Ovary (tissue), 9 donors: ENCODE data around the gene GPX4. TPM values are rescaled to one million over a fixed set of nuclear protein-coding genes. Genes with fewer than 3 reads are reported as not detected.

Experiments
- DNase-seq, 5 donors: peaks; one replicate each; pipeline ENCODE4 v3.0.0-alpha.2; 2019 to 2020
- H3K27ac ChIP-seq, 2 donors: fragments of 200-600 bp; one replicate each; pipeline versions ENCODE4 v1.5.1 to v1.8.0; 2019 to 2022
- H3K27me3 ChIP-seq: fragments of 200-600 bp; one replicate; pipeline ENCODE4 v1.8.0; 2022
- H3K36me3 ChIP-seq: fragments of 200-600 bp; sonication (generic); one replicate; pipeline ENCODE4 v1.5.1; 2019
- H3K4me1 ChIP-seq: one replicate; pipeline ENCODE4 v1.8.1; 2013; ENCODE audit warnings: mild to moderate bottlenecking, moderate library complexity; ENCODE audit not compliant: insufficient read depth
- H3K4me3 ChIP-seq: fragments of 200-600 bp; sonication (generic); one replicate; pipeline ENCODE4 v1.5.1; 2017
- H3K9me3 ChIP-seq, 2 donors: fragments of 200-600 bp in 1 of 2; sonication (generic) in 1 of 2; one replicate each; pipeline versions ENCODE4 v1.5.1 to v1.8.1; 2013 to 2019; ENCODE audit warnings: mild to moderate bottlenecking in 1 of 2, moderate library complexity in 1 of 2
- EP300 ChIP-seq: sonication (generic); formaldehyde crosslinking; IDR thresholded peaks from one replicate; pipeline ENCODE4 v1.6.1; 2017; ENCODE audit warnings: antibody characterized with exemption
- POLR2A ChIP-seq: fragments of 450-650 bp; IDR thresholded peaks from one replicate; pipeline ENCODE4 v1.6.1; 2017; ENCODE audit warnings: antibody characterized with exemption, mild to moderate bottlenecking, moderate library complexity
- WGBS, 3 donors: extraction: QIAGEN DNeasy Blood & Tissue Kit in 1 of 3; methylation state at CpG; one replicate each; pipeline versions ENCODE4 v1.1.5 to v1.1.7; 2013 to 2017; 5-methylcytosine and 5-hydroxymethylcytosine counted together
- intact Hi-C, 4 donors: fragments of 100-400 bp; cut with DNase I; formaldehyde crosslinking; loops; one replicate each; pipeline versions ENCODE4 v1.11.0 to v1.15.1; 2022 to 2023
- polyA plus RNA-seq, 2 donors: library from polyadenylated mRNA; stranded (reverse); fragments of 200-250 nt in 1 of 2; fragments of 350-450 nt in 1 of 2; fragmentation: Illumina TruSeq in 1 of 2; extraction: RNeasy Lipid Tissue Mini Kit (QIAGEN cat#74804) in 1 of 2; gene quantifications; one replicate each; pipeline ENCODE4 v1.2.3, GENCODE V29; 2013 to 2014
- total RNA-seq, 7 donors: library from RNA; depleted of rRNA in 2 of 7; stranded (reverse); fragments of >200 nt in 2 of 7; fragmentation: NEBNext Ultra II Directional in 3 of 7; extraction: Animal tissue kit (Norgen Biotek cat#: 25700) in 3 of 7; gene quantifications; one replicate each; pipeline versions ENCODE4 v1.1.0 to v1.2.4, GENCODE V29; 2016 to 2023
- TF ChIP-seq, protein P1 (sequence below), 3 donors: fragments of 450-650 bp in 2 of 3; fragments of 200-600 bp in 1 of 3; IDR thresholded peaks; one replicate each; pipeline versions ENCODE4 v1.5.1 to v1.8.0; 2016 to 2022; ENCODE audit warnings: antibody characterized with exemption in 3 of 3, mild to moderate bottlenecking in 1 of 3
- donor health status: DM: no; HTN: no; CAD: no; lungs with moderate emphysema.
- donor health status: DM: no; HTN: no; CAD: no.
- donor health status: Bipolar disorder and iron deficiency.
- donor health status: DM: yes; HTN: yes; CAD: no.
- donor health status: DM: no; HTN: no; CAD: no.
- donor health status: DM: yes; HTN: yes; CAD: no.

The GPX4 gene
- total and polyA plus RNA-seq, 9 donors: 189 to 450 (median 247) TPM

DNA sequence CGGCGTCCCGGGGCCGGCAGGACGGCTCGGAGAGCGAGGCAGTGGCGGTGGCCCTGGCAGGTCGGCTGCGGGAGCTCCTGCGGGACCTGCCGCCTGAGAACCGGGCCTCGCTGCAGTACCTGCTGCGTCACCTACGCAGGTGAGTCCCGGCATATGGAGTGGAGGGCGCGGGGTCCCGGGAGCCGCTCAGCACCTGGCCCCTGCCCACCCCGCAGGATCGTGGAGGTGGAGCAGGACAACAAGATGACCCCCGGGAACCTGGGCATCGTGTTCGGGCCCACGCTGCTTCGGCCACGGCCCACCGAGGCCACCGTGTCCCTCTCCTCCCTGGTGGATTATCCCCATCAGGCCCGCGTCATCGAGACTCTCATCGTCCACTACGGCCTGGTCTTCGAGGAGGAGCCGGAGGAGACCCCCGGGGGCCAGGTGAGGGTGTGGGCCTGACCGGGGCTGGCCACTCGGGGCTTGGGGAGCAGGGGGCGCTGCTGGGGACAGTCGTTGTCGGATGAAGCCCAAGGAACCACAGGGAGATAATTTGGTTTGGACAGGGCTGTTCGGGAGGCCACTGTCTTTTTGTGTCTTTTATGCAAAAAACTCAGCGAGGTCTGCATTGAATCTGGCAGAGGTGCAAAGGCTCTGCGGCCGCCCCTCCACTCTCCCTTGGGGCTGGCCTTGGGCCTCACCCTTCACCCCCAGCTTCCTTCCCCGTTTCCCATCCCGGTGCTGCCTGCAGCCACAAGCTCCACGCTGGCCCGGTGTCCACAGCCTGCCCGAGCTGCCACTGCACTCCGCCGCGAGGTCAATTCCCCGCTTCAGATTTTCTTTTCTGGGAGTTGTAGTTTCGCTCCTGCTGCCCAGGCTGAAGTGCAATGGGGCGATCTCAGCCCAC is 20.6 kb upstream of the GPX4 start:
- Histone ChIP-seq H3K27ac (no peak overlapping the region), H3K4me3 (no peak overlapping the region), H3K27me3 (no peaks in the 10 kb centered on the region), H3K9me3 (no peaks in the 10 kb centered on the region), H3K4me1 (peaks cover 4% of the 10 kb centered on the region), H3K36me3 (no peaks in the 10 kb centered on the region)
- WGBS, 3 donors: 73 to 83% (median 83%) methylated on average over 59 of the region's 59 CpGs
- no peak for DNase-seq
- no peak for TF ChIP-seq POLR2A
- TF ChIP-seq, protein P1, sequence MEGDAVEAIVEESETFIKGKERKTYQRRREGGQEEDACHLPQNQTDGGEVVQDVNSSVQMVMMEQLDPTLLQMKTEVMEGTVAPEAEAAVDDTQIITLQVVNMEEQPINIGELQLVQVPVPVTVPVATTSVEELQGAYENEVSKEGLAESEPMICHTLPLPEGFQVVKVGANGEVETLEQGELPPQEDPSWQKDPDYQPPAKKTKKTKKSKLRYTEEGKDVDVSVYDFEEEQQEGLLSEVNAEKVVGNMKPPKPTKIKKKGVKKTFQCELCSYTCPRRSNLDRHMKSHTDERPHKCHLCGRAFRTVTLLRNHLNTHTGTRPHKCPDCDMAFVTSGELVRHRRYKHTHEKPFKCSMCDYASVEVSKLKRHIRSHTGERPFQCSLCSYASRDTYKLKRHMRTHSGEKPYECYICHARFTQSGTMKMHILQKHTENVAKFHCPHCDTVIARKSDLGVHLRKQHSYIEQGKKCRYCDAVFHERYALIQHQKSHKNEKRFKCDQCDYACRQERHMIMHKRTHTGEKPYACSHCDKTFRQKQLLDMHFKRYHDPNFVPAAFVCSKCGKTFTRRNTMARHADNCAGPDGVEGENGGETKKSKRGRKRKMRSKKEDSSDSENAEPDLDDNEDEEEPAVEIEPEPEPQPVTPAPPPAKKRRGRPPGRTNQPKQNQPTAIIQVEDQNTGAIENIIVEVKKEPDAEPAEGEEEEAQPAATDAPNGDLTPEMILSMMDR (IDR thresholded peaks at IDR 0.05): no peak
- no peak for TF ChIP-seq EP300
- intact Hi-C loops: no loop called here

DNA sequence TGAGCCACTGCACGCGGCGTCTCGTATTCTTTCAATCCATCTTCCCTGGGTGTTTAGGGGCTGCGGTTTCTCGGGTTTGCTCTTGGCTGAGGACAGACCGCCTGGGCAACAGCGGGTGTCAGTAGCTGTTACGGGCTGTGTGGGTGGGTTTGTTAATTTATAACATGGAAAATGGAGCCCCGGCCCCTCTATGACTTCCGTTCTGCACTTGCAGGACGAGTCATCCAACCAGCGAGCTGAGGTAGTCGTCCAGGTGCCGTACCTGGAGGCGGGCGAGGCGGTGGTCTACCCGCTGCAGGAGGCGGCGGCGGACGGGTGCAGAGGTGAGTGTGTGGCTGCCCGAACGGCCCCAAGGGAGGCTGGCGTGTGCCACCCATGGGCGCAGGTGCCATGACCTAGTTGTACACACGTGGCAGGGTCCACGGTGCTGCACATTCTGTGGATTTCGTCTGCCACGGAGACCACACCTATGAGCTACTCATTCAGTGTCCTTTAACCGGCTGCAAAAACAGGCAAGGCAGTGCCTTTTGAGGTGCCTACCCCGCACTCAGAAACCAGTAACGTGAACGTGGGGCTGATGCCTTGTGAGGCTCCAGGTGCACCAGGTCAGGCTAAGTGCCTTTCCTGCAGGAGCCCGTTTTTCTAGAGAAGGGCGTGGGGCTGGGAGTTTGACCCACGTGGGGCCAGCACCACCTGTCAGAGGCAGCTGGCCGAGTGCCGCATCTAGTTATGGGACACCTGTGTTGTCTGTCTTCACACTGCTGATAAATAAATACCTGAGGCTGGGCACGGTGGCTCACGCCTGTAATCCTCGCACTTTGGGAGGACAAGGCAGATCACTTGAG is 19.5 kb upstream of the GPX4 start:
- intact Hi-C loops: no loop called here
- H3K4me1 ChIP-seq: peaks cover 4% of the 10 kb centered on the region

DNA sequence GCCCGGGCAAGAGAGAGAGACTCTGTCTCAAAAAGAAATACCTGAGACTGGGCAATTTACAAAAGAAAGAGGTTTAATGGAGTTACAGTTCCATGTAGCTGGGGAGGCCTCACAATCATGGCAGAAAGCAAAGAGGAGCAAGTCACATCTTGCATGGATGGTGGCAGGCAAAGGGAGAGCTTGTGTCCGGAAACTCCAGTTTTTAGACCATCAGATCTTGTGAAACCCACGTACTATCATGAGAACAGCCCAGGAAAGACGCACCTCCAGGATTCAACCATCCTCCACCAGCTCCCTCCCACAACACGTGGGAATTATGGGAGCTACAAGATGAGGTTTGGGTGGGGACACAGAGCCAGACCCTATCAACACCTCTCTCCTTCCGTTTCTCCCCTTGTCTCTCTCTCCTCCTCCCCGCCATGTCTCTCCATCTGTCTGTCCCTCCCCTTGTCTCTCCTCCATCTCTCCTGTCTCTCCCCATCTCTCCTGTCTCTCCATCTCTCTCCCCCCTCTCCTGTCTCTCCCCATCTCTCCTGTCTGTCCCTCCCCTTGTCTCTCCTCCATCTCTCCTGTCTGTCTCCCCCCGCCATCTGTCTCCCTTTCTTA is 18.6 kb upstream of the GPX4 start:
- peaks cover 4% of the 10 kb centered on the region for H3K4me1 ChIP-seq
- no peak overlapping the region for H3K4me3 ChIP-seq
- intact Hi-C loops: no loop called here
- no peak for DNase-seq
- H3K9me3 ChIP-seq: no peaks in the 10 kb centered on the region
- no peak overlapping the region for H3K27ac ChIP-seq
- TF ChIP-seq, protein P1 (IDR thresholded peaks at IDR 0.05): no peak
- no peak for TF ChIP-seq POLR2A
- TF ChIP-seq EP300: no peak
- no peaks in the 10 kb centered on the region for H3K27me3 ChIP-seq
- no peaks in the 10 kb centered on the region for H3K36me3 ChIP-seq
- WGBS, 3 donors: 40 to 61% (median 61%) methylated on average over 8 of the region's 8 CpGs

More for the DNA sequence above, 19.5 kb upstream of the GPX4 start:
- TF ChIP-seq EP300 (no peak), POLR2A (no peak)
- TF ChIP-seq, protein P1 (IDR thresholded peaks at IDR 0.05): no peak
- H3K27ac ChIP-seq: no peak overlapping the region
- WGBS, 3 donors: 68 to 81% (median 74%) methylated on average over 42 to 43 of the region's 43 CpGs
- no peaks in the 10 kb centered on the region for H3K9me3 ChIP-seq
- no peaks in the 10 kb centered on the region for H3K36me3 ChIP-seq
- H3K4me3 ChIP-seq: no peak overlapping the region
- DNase-seq: no peak
- H3K27me3 ChIP-seq: no peaks in the 10 kb centered on the region

DNA sequence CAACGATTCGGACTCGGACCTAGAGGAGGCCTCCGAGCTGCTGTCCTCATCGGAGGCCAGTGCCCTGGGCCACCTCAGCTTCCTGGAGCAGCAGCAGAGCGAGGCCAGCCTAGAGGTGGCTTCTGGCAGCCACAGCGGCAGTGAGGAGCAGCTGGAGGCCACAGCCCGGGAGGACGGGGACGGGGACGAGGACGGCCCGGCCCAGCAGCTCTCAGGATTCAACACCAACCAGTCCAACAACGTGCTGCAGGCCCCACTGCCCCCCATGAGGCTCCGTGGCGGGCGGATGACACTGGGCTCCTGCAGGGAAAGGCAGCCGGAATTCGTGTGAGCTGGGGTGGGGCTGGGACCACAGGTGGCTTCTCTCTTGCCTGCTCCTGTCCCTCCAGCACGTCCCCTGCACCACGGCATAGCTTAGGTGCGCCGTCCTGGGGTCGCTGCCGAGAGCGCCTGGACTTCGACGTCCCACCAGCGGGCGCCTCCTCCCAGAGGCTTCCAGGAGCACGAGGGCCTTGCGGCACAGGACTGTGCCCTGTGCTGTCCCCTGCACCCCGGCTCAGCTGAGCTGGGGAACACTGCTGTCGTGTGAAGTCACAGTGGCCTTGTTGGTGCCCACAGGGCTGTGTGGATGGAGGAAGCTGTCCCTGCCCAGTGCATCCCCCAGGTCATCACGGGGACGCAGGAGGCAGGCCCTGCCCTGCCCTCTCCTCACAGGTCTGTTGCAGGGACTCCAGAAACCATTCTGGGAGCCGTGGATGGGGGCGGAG is 17.9 kb upstream of the GPX4 start:
- TF ChIP-seq EP300 (no peak), POLR2A (no peak)
- TF ChIP-seq, protein P1 (IDR thresholded peaks at IDR 0.05): no peak
- Histone ChIP-seq H3K4me1 (peaks cover 4% of the 10 kb centered on the region), H3K27me3 (no peaks in the 10 kb centered on the region), H3K27ac (no peak overlapping the region), H3K36me3 (no peaks in the 10 kb centered on the region), H3K4me3 (no peak overlapping the region), H3K9me3 (no peaks in the 10 kb centered on the region)
- intact Hi-C loops: no loop called here
- WGBS, 3 donors: 45 to 64% (median 53%) methylated on average over 30 to 38 of the region's 38 CpGs
- DNase-seq: no peak
